GM18507 (cell line): ENCODE data around the gene IL32.

ENCODE experiments used
- DNase-seq: peaks from one replicate; pipeline ENCODE4 v3.0.0; 2011; ENCODE audit warnings: low read depth; ENCODE audit not compliant: insufficient read length; ENCODE audit errors: extremely low spot score
- FAIRE-seq: peaks from 2 replicates; lab custom pipeline; 2011; peaks lifted over from hg19 to GRCh38; lab: Jason Lieb, UNC

IL32 gene

GRCh38 chr16:3084969-3085670 is 19.7 kb downstream of the IL32 start:
- no peak for FAIRE-seq
- DNase-seq, result no peak

DNA sequence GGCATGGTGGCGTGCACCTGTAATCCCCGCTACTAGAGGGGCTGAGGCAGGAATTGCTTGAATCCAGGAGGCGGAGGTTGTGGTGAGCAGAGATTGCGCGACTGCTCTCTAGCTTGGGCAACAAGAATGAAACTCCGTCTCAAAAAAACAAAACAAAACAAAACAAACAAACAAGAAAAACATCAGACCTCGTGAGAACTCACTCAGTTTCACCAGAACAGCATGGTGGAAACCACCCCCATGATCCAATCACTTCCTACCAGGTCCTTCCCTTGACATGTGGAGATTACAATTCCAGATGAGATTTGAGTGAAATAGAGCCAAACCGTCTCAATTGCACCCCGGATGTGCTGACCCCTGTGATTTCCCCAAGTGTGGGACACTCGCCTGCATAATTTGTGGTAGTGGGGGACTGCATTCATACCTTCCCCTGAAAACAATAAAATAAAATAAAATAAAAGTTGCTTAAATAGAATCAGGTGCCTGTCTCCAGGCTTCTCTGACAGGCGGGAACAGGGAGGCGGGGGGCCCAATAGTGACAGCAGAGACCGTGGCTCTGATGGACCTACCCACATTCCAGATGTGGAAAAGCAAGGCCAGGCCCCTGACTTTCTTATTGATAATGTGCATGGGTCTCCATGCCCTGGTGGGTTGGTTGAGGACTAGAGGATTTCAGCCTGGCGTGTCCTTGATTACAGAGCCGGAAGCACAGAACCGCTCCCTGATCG is 20.6 kb downstream of the IL32 start:
- FAIRE-seq (no peak), DNase-seq (no peak)

GRCh38 chr16:3086596-3087242 is 21.3 kb downstream of the IL32 start:
- FAIRE-seq (no peak), DNase-seq (no peak)

DNA sequence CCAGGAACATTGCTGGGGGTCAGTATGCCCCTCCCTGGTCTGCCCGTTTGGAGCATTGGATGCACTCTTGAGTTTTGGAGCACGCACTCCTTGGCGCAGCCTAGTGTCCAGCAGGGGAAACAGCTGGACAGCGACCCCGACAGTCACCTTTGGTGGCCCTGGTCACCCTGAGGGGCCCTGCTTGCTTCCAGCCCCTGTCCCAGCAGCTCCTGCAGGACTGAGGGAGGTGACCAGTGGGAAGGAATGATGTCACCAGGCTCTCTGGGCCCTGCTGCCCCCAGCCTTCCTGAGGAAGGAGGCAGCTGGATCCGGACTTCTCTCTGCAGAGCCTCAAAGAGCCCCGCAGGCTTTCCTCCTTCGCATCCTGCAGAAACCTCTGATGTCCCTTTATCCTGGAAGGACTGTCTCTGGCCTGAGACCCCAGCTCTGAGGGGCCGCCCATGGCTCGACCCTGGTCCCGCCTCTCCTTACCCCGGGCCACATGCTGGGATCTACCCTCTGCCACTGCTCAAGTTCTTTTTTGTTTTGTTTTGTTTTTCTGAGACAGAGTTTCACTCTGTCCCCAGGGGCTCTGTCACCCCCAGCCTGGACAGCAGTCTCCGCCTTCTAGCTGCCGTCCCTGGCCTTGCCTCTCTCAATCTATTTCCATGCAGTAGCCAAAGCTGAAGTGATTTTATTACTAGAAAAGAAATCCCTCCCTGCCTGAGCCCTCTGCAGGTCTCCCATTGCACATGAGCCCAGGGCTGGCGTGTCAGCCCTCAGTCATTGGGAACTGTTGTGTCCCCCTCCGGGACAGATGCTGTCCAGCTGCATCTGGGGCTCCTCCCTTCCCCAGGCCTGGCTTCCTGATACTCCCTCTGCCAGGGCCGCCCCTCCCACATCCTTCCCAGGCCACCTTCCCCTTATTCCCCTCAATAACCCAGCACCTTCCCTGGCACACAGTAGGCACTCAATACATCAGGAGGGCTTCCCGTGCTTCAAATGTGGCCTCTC is 22.1 kb downstream of the IL32 start:
- FAIRE-seq, result no peak
- DNase-seq, result no peak

DNA sequence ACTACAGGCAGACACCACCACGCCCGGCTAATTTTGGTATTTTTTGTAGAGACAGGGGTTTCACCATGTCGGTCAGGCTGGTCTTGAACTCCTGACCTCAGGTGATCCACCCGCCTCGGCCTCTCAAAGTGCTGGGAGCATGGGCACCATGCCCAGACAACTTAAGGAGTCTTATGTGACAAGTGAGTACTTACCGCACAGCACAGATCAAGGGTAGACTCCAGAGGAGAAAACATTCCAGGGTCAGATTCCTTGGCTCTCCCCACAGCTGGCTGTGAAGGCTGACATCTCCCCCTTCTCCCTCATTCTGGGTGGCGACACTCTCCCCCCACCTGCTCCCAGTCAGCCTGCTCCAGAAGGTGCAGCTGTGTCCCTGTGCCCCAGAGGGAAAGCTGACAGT is 23.0 kb downstream of the IL32 start:
- FAIRE-seq (no peak), DNase-seq (no peak)

DNA sequence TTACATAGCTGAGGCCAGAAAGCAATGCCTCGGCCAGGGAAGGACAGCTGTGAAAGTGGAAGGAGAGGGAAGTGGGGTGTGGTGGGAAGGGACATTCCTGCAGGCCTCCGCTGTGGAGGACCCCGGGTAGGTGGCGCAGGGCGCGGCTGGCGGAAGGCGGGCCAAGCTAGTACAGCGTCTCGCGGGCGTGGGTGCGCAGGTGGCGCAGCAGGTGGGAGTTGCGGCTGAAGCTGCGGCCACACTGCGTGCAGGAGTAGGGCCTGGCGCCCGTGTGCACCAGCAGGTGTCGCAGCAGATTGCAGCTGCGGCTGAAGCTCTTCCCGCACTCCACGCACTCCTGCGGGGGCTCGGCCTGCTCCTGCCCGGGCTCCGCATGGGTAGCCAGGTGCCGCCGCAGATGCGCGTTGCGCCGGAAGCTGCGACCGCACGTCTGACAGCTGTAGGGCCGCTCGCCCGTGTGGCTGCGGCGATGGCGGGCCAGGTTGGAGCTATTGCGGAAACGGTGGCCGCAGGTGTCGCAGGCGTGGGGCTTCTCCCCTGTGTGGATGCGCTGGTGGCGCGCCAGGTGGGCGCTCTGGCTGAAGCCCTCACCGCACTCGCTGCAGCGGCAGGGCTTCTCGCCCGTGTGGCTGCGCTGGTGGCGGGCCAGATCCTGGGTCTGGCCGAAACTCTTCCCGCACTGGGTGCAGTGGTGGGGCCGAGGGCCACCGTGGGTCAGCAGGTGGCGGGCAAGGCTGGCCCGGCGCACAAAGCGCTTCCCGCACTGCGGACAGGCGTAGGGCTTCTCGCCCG is 23.7 kb downstream of the IL32 start:
- no peak for DNase-seq
- FAIRE-seq, result no peak

DNA sequence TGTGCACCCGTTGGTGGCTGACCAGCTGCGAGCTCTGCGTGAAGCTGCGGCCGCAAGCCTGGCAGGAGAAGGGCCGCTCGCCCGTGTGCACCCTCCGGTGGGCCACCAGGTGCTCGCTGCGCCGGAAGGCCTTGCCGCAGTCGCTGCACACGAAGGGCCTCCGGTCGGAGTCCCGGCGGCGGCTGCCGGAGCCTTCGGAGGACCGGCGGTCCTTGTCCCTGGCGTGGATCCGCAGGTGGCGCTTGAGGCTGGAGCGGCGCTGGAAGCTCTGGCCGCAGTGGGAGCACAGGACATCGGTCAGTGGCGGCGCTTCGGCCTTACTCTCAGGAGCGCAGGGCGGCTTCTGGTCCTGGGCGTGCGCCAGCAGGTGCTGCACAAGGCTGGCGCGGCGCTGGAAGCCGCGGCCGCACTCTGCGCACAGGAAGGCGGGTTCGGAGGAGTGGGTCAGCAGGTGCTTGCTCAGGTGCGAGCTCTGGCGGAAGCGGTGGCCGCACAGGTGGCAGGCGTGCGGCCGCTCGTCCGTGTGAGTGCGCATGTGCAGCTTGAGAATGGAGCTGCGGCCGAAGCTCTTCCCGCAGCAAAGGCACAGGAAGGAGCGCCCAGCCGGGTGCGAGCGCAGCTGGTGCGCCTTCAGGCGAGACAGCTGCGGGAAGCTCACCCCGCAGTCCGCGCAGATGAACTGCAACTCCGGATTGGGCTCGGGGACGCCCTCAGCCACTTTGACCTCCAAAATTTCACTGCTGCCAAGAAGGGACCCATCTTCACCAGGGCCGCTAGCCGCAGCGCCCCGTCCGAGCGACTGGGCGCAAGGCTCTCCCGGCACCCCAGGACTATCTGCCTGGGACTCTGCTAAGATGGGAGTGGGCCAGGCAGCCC is 24.5 kb downstream of the IL32 start:
- DNase-seq (no peak), FAIRE-seq (no peak)

- no peak for DNase-seq
- FAIRE-seq, result no peak
Observed at GRCh38 chr16:3091551-3091950, 26.1 kb downstream of the IL32 start.

- DNase-seq (no peak), FAIRE-seq (no peak)
Observed at GRCh38 chr16:3092501-3092941, 27.1 kb downstream of the IL32 start.

GRCh38 chr16:3094289-3095027 is 29.0 kb downstream of the IL32 start:
- FAIRE-seq (peak; percentile 44), DNase-seq (no peak)

DNA sequence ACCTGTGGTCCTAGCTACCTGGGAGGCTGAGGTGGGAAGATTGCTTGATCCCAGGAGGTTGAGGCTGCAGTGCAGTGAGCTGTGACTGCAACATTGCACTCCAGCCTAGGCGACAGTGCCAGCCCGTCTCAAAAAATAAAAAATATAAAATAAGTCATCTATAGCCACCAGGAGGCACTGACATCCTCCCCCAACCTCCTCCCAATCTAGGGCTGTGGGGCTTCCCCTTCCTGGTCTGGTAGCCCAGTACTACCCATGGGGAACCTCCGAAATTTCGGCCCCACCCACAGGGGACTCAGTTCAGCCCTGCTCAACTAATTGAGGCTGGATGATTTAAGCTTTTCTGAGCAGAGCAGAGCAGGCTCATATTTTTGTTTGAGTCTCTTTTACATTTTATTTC is 30.4 kb downstream of the IL32 start:
- FAIRE-seq (peak; percentile 73), DNase-seq (peak; percentile 64)

- FAIRE-seq, result no peak
- DNase-seq, result no peak
Observed at GRCh38 chr16:3096362-3096761, 30.9 kb downstream of the IL32 start.

- DNase-seq (no peak), FAIRE-seq (no peak)
Observed at GRCh38 chr16:3097266-3097665, 31.8 kb downstream of the IL32 start.

GRCh38 chr16:3098459-3099394 is 33.3 kb downstream of the IL32 start, which contains the start of gene ZSCAN10:
Gene ZSCAN10 (minus strand): TSS chr16:3099294. CDS start chr16:3092937, 6,357 bp downstream.
- FAIRE-seq (no peak), DNase-seq (no peak)

GRCh38 chr16:3099395-3099731 is 33.9 kb downstream of the IL32 start:
- DNase-seq, result no peak
- no peak for FAIRE-seq
